Islet of Langerhans (tissue), 1 donor: Measurements from ENCODE around the gene FMN1.

Source experiments
- FAIRE-seq: peaks from one replicate; lab custom pipeline; 2011; peaks lifted over from hg19 to GRCh38; lab: Jason Lieb, UNC

FMN1 gene

DNA sequence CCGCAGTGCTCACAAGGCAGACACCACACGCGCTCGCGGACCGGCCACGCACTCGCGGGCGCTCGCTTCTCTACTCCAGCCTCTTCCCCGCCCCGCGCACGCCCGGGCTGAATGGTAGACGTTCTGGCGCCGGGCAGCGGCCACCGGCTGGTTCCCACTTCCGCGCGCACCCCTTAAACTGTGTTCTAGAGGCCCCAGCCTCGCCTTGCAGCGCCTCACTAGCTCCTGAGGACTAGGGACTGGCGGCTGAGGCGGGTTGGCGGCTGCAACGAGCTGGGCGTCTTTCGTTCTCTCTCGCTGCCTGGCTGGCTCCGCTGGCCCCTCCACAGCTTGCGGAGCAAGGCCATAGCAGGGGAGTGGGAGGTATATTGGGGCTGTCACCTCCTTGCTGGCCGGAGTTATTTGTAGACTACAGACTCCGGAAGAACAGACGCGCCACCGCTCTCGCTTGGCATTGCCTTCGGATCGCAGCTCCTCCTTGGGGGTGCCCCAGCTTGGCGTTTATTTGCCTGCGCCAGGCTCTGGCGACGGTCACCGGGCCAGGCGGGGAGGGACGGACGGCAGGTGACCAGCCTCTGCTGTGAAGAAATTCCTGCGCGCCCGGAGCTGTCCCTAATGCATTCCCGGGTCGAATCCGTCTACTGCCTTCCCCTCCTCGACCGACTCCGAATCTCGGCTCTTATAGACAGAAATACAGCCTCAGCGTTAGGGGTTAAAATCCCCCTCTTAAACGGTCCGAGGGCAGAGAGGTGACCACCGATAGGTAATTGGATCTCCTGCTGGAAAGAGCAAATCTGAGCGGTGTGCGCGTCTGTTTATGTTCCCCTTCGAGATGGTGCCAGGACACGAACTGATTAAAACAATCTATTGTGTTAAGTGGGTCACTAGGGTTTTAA, 475.4 kb downstream of the FMN1 start:
- FAIRE-seq: no peak

DNA sequence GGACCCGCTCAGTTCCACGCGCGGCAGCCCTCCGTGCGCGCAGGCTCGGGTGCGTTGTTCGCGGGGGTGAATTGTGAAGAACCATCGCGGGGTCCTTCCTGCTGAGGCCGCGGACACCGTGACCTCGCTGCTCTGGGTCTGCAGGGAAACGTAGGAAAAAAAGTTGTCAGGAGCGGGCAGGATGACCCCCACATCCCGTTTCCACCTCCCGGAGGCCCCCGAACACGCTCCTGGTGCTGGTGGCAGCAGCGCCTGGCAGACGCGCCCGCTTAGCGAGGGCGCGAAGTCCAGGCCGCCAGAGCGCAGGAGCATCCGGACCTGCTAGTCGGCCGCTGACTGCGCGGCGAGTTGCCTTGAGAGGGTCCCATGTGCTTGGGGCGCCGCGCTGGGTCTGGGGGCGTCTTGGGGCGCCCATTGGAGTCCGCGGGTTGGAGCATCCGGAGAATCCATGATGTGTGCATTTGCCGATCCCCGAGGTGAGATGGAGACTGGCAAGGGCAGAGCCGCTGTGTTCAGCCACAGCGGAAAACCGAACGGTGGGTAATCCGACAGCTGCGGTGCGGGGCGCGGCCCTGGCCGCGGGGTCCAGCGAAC, 476.2 kb downstream of the FMN1 start:
- FAIRE-seq: no peak

DNA sequence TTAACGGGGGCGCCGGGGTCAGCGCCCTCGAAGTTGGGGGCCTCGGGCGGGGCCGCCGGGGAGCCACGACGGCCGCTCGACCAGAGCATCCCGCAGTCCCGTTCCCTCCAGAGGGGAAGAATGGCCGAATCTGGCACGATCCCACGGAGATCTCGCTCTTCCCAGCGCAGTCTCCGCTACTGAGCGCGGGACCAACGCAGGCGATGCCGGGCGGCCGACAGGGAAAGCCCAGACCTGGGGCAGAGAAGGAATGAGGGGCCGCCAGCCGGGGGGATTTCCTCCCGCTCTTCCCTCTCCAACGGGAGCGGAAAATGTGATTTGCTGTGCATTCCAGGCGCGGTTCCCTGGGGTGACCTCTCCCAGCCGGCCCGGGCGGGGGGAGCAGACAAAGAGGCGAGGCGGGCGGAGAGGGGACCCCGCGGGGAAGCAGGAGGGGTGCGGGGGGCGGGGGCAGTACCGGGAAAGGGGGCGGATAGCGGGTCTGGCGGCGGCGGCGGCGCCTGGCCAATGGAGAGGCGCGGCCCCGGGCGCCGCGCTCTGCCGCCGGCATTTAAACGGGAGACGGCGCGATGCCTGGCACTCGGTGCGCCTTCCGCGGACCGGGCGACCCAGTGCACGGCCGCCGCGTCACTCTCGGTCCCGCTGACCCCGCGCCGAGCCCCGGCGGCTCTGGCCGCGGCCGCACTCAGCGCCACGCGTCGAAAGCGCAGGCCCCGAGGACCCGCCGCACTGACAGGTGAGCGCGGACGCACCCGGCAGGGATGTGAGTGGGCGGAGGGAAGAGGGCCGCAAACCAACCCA, 476.9 kb downstream of the FMN1 start, which contains the start of gene GREM1:
GREM1 (plus strand) TSS at position 579 of the 801 bp plus-strand sequence. CDS start 12,687 bp downstream, outside the sequence.
- FAIRE-seq: no peak

DNA sequence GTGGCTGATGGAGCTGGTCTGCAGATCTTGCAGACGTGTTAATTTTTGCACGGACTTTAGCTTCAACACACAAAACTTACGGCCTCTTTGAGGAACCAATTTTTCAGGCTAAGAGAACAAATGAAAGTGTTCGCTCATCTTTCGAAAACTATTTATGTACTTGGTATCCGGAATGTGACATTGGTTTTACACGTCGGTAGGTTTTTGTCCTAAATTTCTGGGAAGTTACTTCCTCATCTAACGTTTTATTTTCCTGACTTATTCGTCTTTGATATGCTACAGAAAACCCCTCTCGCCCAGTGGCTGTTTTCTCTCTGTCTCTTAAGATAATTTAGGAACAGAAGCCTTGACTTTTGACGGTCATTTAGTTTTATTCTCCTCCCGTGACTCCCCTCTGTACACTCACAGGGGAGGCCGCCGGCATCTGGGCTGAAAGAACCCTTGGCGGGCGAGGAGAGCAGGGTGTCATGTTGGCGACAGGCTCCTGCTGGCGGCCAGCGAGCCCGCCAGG, 477.5 kb downstream of the FMN1 start:
- no peak for FAIRE-seq

DNA sequence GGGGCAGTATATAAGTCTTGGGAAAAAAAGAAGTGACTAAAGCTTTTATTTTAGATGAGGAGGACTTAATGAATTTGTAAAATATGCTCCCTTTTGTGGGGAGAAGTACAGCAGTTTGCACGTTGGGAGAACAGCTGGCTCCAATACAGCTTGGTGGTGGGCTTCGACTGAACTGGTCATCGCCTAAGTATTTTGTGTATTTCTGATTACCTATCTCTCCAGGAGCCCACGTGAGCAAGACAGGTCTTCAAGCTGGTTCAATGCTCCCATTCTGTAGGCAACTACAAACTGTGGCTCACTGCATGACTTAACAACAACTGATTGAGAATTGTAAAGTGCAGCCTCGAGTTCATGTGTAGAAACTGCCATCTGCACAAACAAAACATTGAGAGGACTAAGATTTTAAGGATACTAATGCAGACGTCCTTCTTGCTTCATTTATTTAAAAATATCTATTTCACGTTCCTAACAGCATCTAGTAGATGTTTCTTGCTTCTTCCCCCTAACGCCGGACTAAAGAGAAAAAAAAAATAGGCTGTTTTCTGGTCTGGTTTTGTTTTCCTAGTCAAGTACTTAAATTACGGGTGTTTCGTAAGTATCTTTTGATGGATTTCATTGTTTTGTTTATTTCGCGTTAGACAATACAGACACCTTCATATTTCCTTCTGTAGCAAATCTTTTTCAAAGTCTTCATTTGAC, 478.1 kb downstream of the FMN1 start:
- FAIRE-seq: peak; percentile 86
